SK-N-SH (cell line): ENCODE measurements around the gene PIR. TPM values are rescaled to one million over a fixed set of nuclear protein-coding genes. Genes with fewer than 3 reads are reported as not detected.

Experiments
- CTCF ChIA-PET: fragments of 300-600, 350-600 bp; formaldehyde crosslinking; extraction: SDS; loops from one replicate; lab custom pipeline; 2021; lab: Yijun Ruan, JAX
- POLR2A ChIA-PET: fragments of 350-600 bp; sonication (Branson Sonifier 250); formaldehyde crosslinking; extraction: SDS; loops from one replicate; lab custom pipeline; 2020; ENCODE audit warnings: antibody characterized with exemption, inconsistent platforms; lab: Yijun Ruan, JAX
- DNase-seq: peaks from one replicate; pipeline ENCODE4 v3.0.0; 2012
- H2AFZ ChIP-seq: fragments of 200-600 bp; sonication (generic); 2 replicates; pipeline ENCODE4 v1.8.1; 2016; ENCODE audit warnings: antibody characterized with exemption, mild to moderate bottlenecking, low read depth
- H3F3A ChIP-seq: fragments of 200-600 bp; sonication (generic); replicated peaks from 2 replicates; pipeline ENCODE3; 2016; ENCODE audit warnings: antibody characterized with exemption, mild to moderate bottlenecking; ENCODE audit not compliant: insufficient read depth
- H3K27ac ChIP-seq, 2 experiments: fragments of 200-500 bp in 1 of 2; fragments of 200-600 bp in 1 of 2; sonication (Bioruptor generic) in 1 of 2; sonication (generic), shearing (Covaris generic) in 1 of 2; 2 replicates each; pipeline versions ENCODE4 v1.5.1 to v1.6.1; 2014 to 2016; ENCODE audit warnings: low read depth in 2 of 2, inconsistent platforms in 1 of 2, low read length in 1 of 2, mild to moderate bottlenecking in 1 of 2, mixed read lengths in 1 of 2
- H3K27me3 ChIP-seq: fragments of 200-600 bp; sonication (generic), shearing (Covaris generic); 2 replicates; pipeline ENCODE4 v1.6.1; 2016; ENCODE audit warnings: mixed run types; ENCODE audit not compliant: insufficient read depth
- H3K36me3 ChIP-seq, 2 experiments: fragments of 200-500 bp in 1 of 2; fragments of 200-600 bp in 1 of 2; sonication (Bioruptor generic) in 1 of 2; sonication (generic) in 1 of 2; replicated peaks in 1 of 2; 2 replicates each; pipeline versions ENCODE3 to v1.5.1; 2014 to 2016; ENCODE audit warnings: low read length in 1 of 2, mild to moderate bottlenecking in 1 of 2; ENCODE audit not compliant: insufficient read depth in 2 of 2, control insufficient read depth in 1 of 2
- H3K4me1 ChIP-seq, 2 experiments: fragments of 200-500 bp in 1 of 2; fragments of 200-600 bp in 1 of 2; sonication (Bioruptor generic) in 1 of 2; sonication (generic), shearing (Covaris generic) in 1 of 2; 2 replicates each; pipeline versions ENCODE4 v1.5.1 to v1.6.1; 2014 to 2016; ENCODE audit warnings: low read depth in 1 of 2, low read length in 1 of 2, mixed run types in 1 of 2; ENCODE audit not compliant: insufficient read depth in 2 of 2, control insufficient read depth in 1 of 2
- H3K4me2 ChIP-seq: fragments of 200-600 bp; sonication (generic), shearing (Covaris generic); 2 replicates; pipeline ENCODE4 v1.6.1; 2017; ENCODE audit warnings: mixed run types
- H3K4me3 ChIP-seq, 2 experiments: fragments of 200-500 bp in 1 of 2; fragments of 200-600 bp in 1 of 2; sonication (Bioruptor generic) in 1 of 2; sonication (generic), shearing (Covaris generic) in 1 of 2; 2 replicates each; pipeline versions ENCODE4 v1.5.1 to v1.8.1; 2014 to 2016; ENCODE audit warnings: low read depth in 2 of 2, inconsistent platforms in 1 of 2, low read length in 1 of 2, mild to moderate bottlenecking in 1 of 2, mixed read lengths in 1 of 2, moderate library complexity in 1 of 2
- H3K79me2 ChIP-seq: fragments of 200-600 bp; sonication (generic); 2 replicates; pipeline ENCODE4 v1.8.1; 2017; ENCODE audit warnings: mild to moderate bottlenecking; ENCODE audit not compliant: insufficient read depth
- H3K9ac ChIP-seq: fragments of 200-600 bp; sonication (generic); 2 replicates; pipeline ENCODE4 v1.6.1; 2017; ENCODE audit warnings: mixed run types
- H3K9me2 ChIP-seq: fragments of 200-600 bp; sonication (generic); 2 replicates; pipeline ENCODE4 v1.6.1; 2017; ENCODE audit warnings: mixed run types
- H3K9me3 ChIP-seq: fragments of 200-600 bp; sonication (generic); 2 replicates; pipeline ENCODE4 v1.6.1; 2017; ENCODE audit warnings: mixed run types, mild to moderate bottlenecking, moderate library complexity
- H4K20me1 ChIP-seq: fragments of 200-600 bp; sonication (generic); 2 replicates; pipeline ENCODE4 v1.6.1; 2017; ENCODE audit warnings: mild to moderate bottlenecking, mixed run types; ENCODE audit not compliant: insufficient read depth
- EP300 ChIP-seq, 2 experiments: IDR thresholded peaks; 2 replicates each; pipeline versions ENCODE4 v1.4.0 to v1.6.1; 2012; ENCODE audit warnings: borderline replicate concordance in 1 of 2, low read depth in 1 of 2, low read length in 1 of 2
- FOSL2 ChIP-seq: IDR thresholded peaks from 2 replicates; pipeline ENCODE4 v1.4.0; 2012; ENCODE audit warnings: low read depth, mild to moderate bottlenecking, moderate library complexity, borderline replicate concordance
- FOXM1 ChIP-seq: IDR thresholded peaks from 2 replicates; pipeline ENCODE4 v1.4.0; 2012; ENCODE audit warnings: low read depth, mild to moderate bottlenecking
- MAX ChIP-seq: IDR thresholded peaks from 2 replicates; pipeline ENCODE4 v1.4.0; 2012; ENCODE audit warnings: low read depth
- MEF2A ChIP-seq: IDR thresholded peaks from 2 replicates; pipeline ENCODE4 v1.4.0; 2012; ENCODE audit warnings: low read depth, borderline replicate concordance
- MXI1 ChIP-seq: IDR thresholded peaks from 2 replicates; pipeline ENCODE4 v1.6.1; 2012; ENCODE audit warnings: mild to moderate bottlenecking, low read depth, low read length, improper control_type of control experiment
- PBX3 ChIP-seq: IDR thresholded peaks from 2 replicates; pipeline ENCODE4; 2012
- RCOR1 ChIP-seq: fragments of 150-350 bp; IDR thresholded peaks from 2 replicates; pipeline ENCODE4 v1.6.1; 2017; ENCODE audit warnings: antibody characterized with exemption, low read length
- REST ChIP-seq: IDR thresholded peaks from 2 replicates; pipeline ENCODE4 v1.6.1; 2012; ENCODE audit warnings: mild to moderate bottlenecking, low read depth, low read length, moderate library complexity
- RFX5 ChIP-seq: IDR thresholded peaks from 2 replicates; pipeline ENCODE4 v1.6.1; 2012; ENCODE audit warnings: mild to moderate bottlenecking, improper control_type of control experiment, low read length
- TAF1 ChIP-seq: IDR thresholded peaks from 2 replicates; pipeline ENCODE4 v1.6.1; 2012; ENCODE audit warnings: low read depth, mild to moderate bottlenecking, low read length, moderate library complexity, borderline replicate concordance
- TCF12 ChIP-seq: IDR thresholded peaks from 2 replicates; pipeline ENCODE4 v1.4.0; 2012
- WGBS: methylation state at CpG from one replicate; pipeline ENCODE4 v1.1.6; 2017; ENCODE audit warnings: low lambda C conversion rate; 5-methylcytosine and 5-hydroxymethylcytosine counted together
- polyA plus RNA-seq, 3 experiments: library from polyadenylated mRNA; depleted of rRNA; stranded (reverse); fragments of >200 nt; gene quantifications; 2 replicates each; pipeline ENCODE4 v1.2.3, GENCODE V29; 2012

Gene PIR
- polyA plus RNA-seq, 1 of the 3 experiments (the other 2 are of a cell fraction), result 12.3 TPM

GRCh38 chrX:15507005-15507404 is 13.9 kb upstream of the PIR start:
- no peak overlapping the region for H2AFZ ChIP-seq
- H3K9me3 ChIP-seq, result no peaks in the 10 kb centered on the region
- no peaks in the 10 kb centered on the region for H3K36me3 ChIP-seq
- no peaks in the 10 kb centered on the region for H3F3A ChIP-seq
- no peak overlapping the region for H3K9ac ChIP-seq
- POLR2A ChIA-PET, result no interaction called here
- H3K4me1 ChIP-seq, result no peaks in the 10 kb centered on the region
- WGBS, result 64% methylated on average over 5 of the region's 5 CpGs
- H3K4me3 ChIP-seq, result no peak overlapping the region
- DNase-seq, result no peak
- H4K20me1 ChIP-seq, result no peaks in the 10 kb centered on the region
- no peak overlapping the region for H3K4me2 ChIP-seq
- no peaks in the 10 kb centered on the region for H3K9me2 ChIP-seq
- H3K27me3 ChIP-seq, result peaks cover 8% of the 10 kb centered on the region; the same call in 1 of the 2 replicates
- TF ChIP-seq FOSL2, result no peak
- no peak for TF ChIP-seq MXI1
- TF ChIP-seq TAF1, result no peak
- no peak for TF ChIP-seq REST
- no peak overlapping the region for H3K27ac ChIP-seq
- CTCF ChIA-PET, result interaction anchor here (1.0 to 1.6 kb wide), 2 partner anchors 8 to 11 kb away, joined by 3 to 6 read pairs; no protein-coding TSS in a partner anchor
- H3K79me2 ChIP-seq, result no peaks in the 10 kb centered on the region

DNA sequence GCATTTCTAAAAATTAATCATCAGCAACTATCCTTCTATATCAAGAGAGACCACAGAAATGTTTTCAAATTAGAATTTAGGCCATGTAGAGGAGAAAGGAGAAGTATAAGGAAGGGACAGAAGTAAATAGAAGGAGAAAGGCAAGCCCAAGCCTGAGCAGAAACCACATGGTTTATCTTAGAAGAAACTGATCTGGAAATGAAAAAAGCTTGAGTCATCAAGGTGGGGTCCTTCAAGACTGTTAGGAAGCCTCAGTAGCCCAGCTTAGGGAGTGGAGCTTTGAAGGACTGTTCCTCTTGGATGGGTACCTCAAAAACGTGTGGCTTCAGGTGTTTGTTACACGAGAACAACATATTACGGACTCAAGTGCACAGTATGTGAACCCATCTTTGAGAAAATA is 12.0 kb upstream of the PIR start:
- no peaks in the 10 kb centered on the region for H3K9me3 ChIP-seq
- ChIA-PET POLR2A (no interaction called here), CTCF (no interaction called here)
- H3K36me3 ChIP-seq, result no peaks in the 10 kb centered on the region
- no peaks in the 10 kb centered on the region for H3K4me1 ChIP-seq
- 51% methylated on average over 3 of the region's 3 CpGs for WGBS
- no peak overlapping the region for H3K9ac ChIP-seq
- H3K79me2 ChIP-seq, result no peaks in the 10 kb centered on the region
- DNase-seq, result no peak
- H4K20me1 ChIP-seq, result no peaks in the 10 kb centered on the region
- no peak for TF ChIP-seq REST
- no peak for TF ChIP-seq MAX
- TF ChIP-seq PBX3, result no peak
- no peak for TF ChIP-seq FOXM1
- TF ChIP-seq MEF2A, result no peak
- no peak for TF ChIP-seq RFX5
- no peak for TF ChIP-seq TCF12
- no peak for TF ChIP-seq EP300 (IDR thresholded peaks at IDR 0.05; ENCODE audit: borderline replicate concordance in 1 of 2, low read depth in 1 of 2, low read length in 1 of 2)
- no peak for TF ChIP-seq RCOR1
- TF ChIP-seq FOSL2, result no peak
- H3K9me2 ChIP-seq, result no peaks in the 10 kb centered on the region
- H3K4me3 ChIP-seq, result no peak overlapping the region
- peaks cover 26% of the 10 kb centered on the region; the same call in 1 of the 2 replicates for H3K27me3 ChIP-seq
- no peak overlapping the region for H3K27ac ChIP-seq
- H2AFZ ChIP-seq, result no peak overlapping the region
- no peak overlapping the region for H3K4me2 ChIP-seq
- H3F3A ChIP-seq, result no peaks in the 10 kb centered on the region
